Measurements from ENCODE around the gene ZWILCH. TPM values are rescaled to one million over a fixed set of nuclear protein-coding genes. Genes with fewer than 3 reads are reported as not detected.

Gene ZWILCH
- total RNA-seq, 1 experiment from 2014 or later: 21.6 TPM

DNA sequence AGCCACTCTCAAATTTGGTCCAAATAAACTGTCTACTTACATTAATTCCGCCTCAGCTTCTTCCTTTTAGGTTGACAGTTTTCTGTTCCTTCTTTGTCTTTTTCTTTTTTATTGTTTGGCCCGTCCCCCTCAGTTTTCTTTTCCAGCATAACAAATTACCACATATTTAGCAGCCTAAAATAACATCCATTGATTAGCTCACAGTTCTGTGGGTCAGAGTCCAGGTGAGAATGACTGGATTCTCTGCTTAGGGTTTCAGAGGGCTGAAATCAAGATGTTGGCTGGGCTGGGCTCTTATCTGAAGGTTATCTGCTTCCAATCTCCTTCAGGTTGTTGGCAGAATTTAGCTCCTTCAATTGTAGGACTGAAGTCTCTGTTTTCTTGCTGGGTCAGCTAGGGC is 85.3 kb downstream of the ZWILCH start:
- no peaks in the 10 kb centered on the region for H3K36me3 ChIP-seq (ENCODE audit: control insufficient read depth, insufficient read depth, low read length)
- H3K4me3 ChIP-seq (ENCODE audit: low read depth, low read length): no peak overlapping the region
- Mint-ChIP-seq H3K4me1 (ENCODE audit: low read depth, unreplicated experiment) (peaks cover 20% of the 10 kb centered on the region), H3K27me3 (ENCODE audit: insufficient read depth, unreplicated experiment) (no peaks in the 10 kb centered on the region), H3K4me3 (ENCODE audit: unreplicated experiment) (no peak overlapping the region), H3K27ac (ENCODE audit: unreplicated experiment) (no peak overlapping the region), H3K9me3 (ENCODE audit: unreplicated experiment) (no peaks in the 10 kb centered on the region), H3K36me3 (ENCODE audit: insufficient read depth, unreplicated experiment) (no peaks in the 10 kb centered on the region)
- peaks cover 40% of the 10 kb centered on the region for H3K4me1 ChIP-seq
- no peaks in the 10 kb centered on the region for H3K27me3 ChIP-seq (replicated peaks; ENCODE audit: control insufficient read depth, insufficient read depth, low read length)
- ChIA-PET CTCF (interaction anchor here (0.7 to 1.0 kb wide), 2 partner anchors 28 to 108 kb away, joined by 3 read pairs; no protein-coding TSS in a partner anchor), POLR2A (no interaction called here)
- no peaks in the 10 kb centered on the region for H3K9me3 ChIP-seq
- intact Hi-C loops (cut with micrococcal nuclease; ENCODE audit: unreplicated experiment): loop anchor here (5.0 kb wide), 1 partner anchor 93 kb away; the partner anchor contains the start of gene SNAPC5
- no peak for DNase-seq
- no peak for TF ChIP-seq CTCF (IDR thresholded peaks at IDR 0.05; ENCODE audit: insufficient read depth in 1 of 2, low read depth in 1 of 2, low read length in 1 of 2, severe bottlenecking in 1 of 2, unreplicated experiment in 1 of 2)
- no TSS peak for BruUV-seq (replicated peaks)

GRCh38 chr15:66591322-66591862 is 86.3 kb downstream of the ZWILCH start:
- peaks cover 20% of the 10 kb centered on the region for H3K4me1 Mint-ChIP-seq (ENCODE audit: low read depth, unreplicated experiment)
- no peak overlapping the region for H3K4me3 Mint-ChIP-seq (ENCODE audit: unreplicated experiment)
- no peak overlapping the region for H3K27ac Mint-ChIP-seq (ENCODE audit: unreplicated experiment)
- TF ChIP-seq CTCF (IDR thresholded peaks at IDR 0.05; ENCODE audit: insufficient read depth in 1 of 2, low read depth in 1 of 2, low read length in 1 of 2, severe bottlenecking in 1 of 2, unreplicated experiment in 1 of 2): no peak
- no peaks in the 10 kb centered on the region for H3K36me3 ChIP-seq (ENCODE audit: control insufficient read depth, insufficient read depth, low read length)
- intact Hi-C loops (cut with micrococcal nuclease; ENCODE audit: unreplicated experiment): loop anchor here (5.0 kb wide), 1 partner anchor 94 kb away; the partner anchor contains the start of gene SNAPC5
- H3K27me3 Mint-ChIP-seq (ENCODE audit: insufficient read depth, unreplicated experiment): no peaks in the 10 kb centered on the region
- peaks cover 40% of the 10 kb centered on the region for H3K4me1 ChIP-seq
- H3K36me3 Mint-ChIP-seq (ENCODE audit: insufficient read depth, unreplicated experiment): no peaks in the 10 kb centered on the region
- H3K4me3 ChIP-seq (ENCODE audit: low read depth, low read length): no peak overlapping the region
- BruUV-seq (replicated peaks): no TSS peak
- CTCF ChIA-PET: no interaction called here
- H3K9me3 ChIP-seq: no peaks in the 10 kb centered on the region
- H3K27me3 ChIP-seq (replicated peaks; ENCODE audit: control insufficient read depth, insufficient read depth, low read length): no peaks in the 10 kb centered on the region
- POLR2A ChIA-PET: no interaction called here
- no peak for DNase-seq
- no peaks in the 10 kb centered on the region for H3K9me3 Mint-ChIP-seq (ENCODE audit: unreplicated experiment)

DNA sequence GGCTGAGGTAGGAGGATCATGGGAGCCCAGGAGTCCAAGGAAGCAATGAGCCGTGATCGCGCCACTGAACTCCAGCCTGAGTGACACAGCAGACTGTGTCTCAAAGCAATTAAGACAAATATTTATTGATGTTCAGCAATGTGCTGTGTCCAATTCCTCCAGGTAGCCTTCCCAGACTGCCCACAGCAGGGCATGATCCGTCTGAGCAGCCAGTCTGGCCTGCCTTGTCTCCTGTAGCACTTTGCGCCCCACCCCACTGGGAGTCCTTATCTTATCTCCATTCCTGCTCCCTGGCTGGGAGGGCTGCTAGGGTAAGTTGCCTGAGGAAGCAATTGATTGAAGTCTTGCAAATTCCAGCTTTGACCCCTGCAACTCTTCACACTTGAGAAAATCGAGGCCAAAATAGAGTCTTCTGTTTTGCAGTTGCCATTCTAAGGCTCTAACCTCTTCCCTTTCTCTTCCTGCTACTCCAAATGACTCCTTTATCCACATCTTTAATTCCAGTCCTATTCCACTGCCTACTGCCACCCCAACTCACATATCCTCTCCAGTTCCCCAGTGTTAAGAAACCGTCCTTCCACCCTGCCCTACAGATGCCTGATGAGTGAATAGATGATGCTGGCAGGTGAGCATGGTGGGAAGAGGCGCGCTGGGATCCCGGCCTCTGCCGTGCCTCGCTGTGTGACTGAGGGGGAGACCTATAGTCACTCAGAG is 87.5 kb downstream of the ZWILCH start:
- peaks cover 20% of the 10 kb centered on the region for H3K4me1 Mint-ChIP-seq (ENCODE audit: low read depth, unreplicated experiment)

More for the DNA sequence above, 87.5 kb downstream of the ZWILCH start:
- no peak for TF ChIP-seq CTCF (IDR thresholded peaks at IDR 0.05; ENCODE audit: insufficient read depth in 1 of 2, low read depth in 1 of 2, low read length in 1 of 2, severe bottlenecking in 1 of 2, unreplicated experiment in 1 of 2)
- DNase-seq: peak; percentile 82 to 90
- Mint-ChIP-seq H3K4me3 (ENCODE audit: unreplicated experiment) (no peak overlapping the region), H3K9me3 (ENCODE audit: unreplicated experiment) (no peaks in the 10 kb centered on the region), H3K27me3 (ENCODE audit: insufficient read depth, unreplicated experiment) (no peaks in the 10 kb centered on the region), H3K36me3 (ENCODE audit: insufficient read depth, unreplicated experiment) (no peaks in the 10 kb centered on the region), H3K27ac (ENCODE audit: unreplicated experiment) (peak overlapping the region; percentile 50)
- no peaks in the 10 kb centered on the region for H3K36me3 ChIP-seq (ENCODE audit: control insufficient read depth, insufficient read depth, low read length)
- ChIA-PET CTCF (interaction anchor here (0.6 kb wide), 1 partner anchor 238 kb away, joined by 4 read pairs; no protein-coding TSS in a partner anchor), POLR2A (interaction anchor here (0.6 kb wide), 1 partner anchor 11 kb away, joined by 3 read pairs; no protein-coding TSS in a partner anchor)
- no TSS peak for BruUV-seq (replicated peaks)
- no peaks in the 10 kb centered on the region for H3K9me3 ChIP-seq
- no peaks in the 10 kb centered on the region for H3K27me3 ChIP-seq (replicated peaks; ENCODE audit: control insufficient read depth, insufficient read depth, low read length)
- peaks cover 40% of the 10 kb centered on the region for H3K4me1 ChIP-seq
- intact Hi-C loops (cut with micrococcal nuclease; ENCODE audit: unreplicated experiment): loop anchor here (5.0 kb wide), 1 partner anchor 95 kb away; the partner anchor contains the start of gene SNAPC5
- no peak overlapping the region for H3K4me3 ChIP-seq (ENCODE audit: low read depth, low read length)

Data from Caco-2 (cell line).